Neural progenitor cell (in vitro differentiated cells): ENCODE results near the gene CHRNA1. TPM values are rescaled to one million over a fixed set of nuclear protein-coding genes. Genes with fewer than 3 reads are reported as not detected.

Source experiments
- DNase-seq: peaks from one replicate; pipeline ENCODE4 v3.0.0-alpha.2; 2016; ENCODE audit warnings: low spot score
- H2AFZ ChIP-seq: fragments of 200-600 bp; sonication (generic); replicated peaks from 2 replicates; pipeline ENCODE4 v1.6.1; 2016; ENCODE audit warnings: antibody characterized with exemption
- H3F3A ChIP-seq: fragments of 200-600 bp; sonication (generic); 2 replicates; pipeline ENCODE4 v1.6.1; 2016; ENCODE audit warnings: antibody characterized with exemption, low read depth
- H3K27ac ChIP-seq: fragments of 200-600 bp; sonication (generic); 2 replicates; pipeline ENCODE4 v1.5.1; 2016; ENCODE audit warnings: mild to moderate bottlenecking
- H3K27me3 ChIP-seq: fragments of 200-600 bp; sonication (generic); 2 replicates; pipeline ENCODE4 v1.6.1; 2016; ENCODE audit warnings: mild to moderate bottlenecking, moderate library complexity
- H3K36me3 ChIP-seq: fragments of 200-600 bp; sonication (generic); 2 replicates; pipeline ENCODE4 v1.5.1; 2016
- H3K4me1 ChIP-seq: fragments of 200-600 bp; sonication (generic); 2 replicates; pipeline ENCODE4 v1.6.1; 2016; ENCODE audit warnings: mixed run types
- H3K4me2 ChIP-seq: fragments of 200-600 bp; sonication (generic); 2 replicates; pipeline ENCODE4 v1.6.1; 2016
- H3K4me3 ChIP-seq: fragments of 200-600 bp; sonication (generic); 2 replicates; pipeline ENCODE4 v1.5.1; 2016
- H3K79me2 ChIP-seq: fragments of 200-600 bp; sonication (generic); 2 replicates; pipeline ENCODE4 v1.6.1; 2016; ENCODE audit warnings: low read depth
- H3K9ac ChIP-seq: fragments of 200-600 bp; sonication (generic); 2 replicates; pipeline ENCODE4 v1.6.1; 2016
- H3K9me3 ChIP-seq: fragments of 200-600 bp; sonication (generic); 2 replicates; pipeline ENCODE4 v1.5.1; 2016; ENCODE audit warnings: low read depth
- H4K20me1 ChIP-seq: fragments of 200-600 bp; sonication (generic); 2 replicates; pipeline ENCODE4 v1.6.1; 2016; ENCODE audit warnings: low read depth
- H3K27ac Mint-ChIP-seq: 3 replicates; pipeline ENCODE4 v1.8.0; 2021; ENCODE audit warnings: mixed read lengths
- H3K27me3 Mint-ChIP-seq: 2 replicates; pipeline ENCODE4 v1.8.0; 2022; ENCODE audit warnings: low read depth, mild to moderate bottlenecking, inconsistent platforms, moderate library complexity, mixed read lengths; ENCODE audit not compliant: insufficient read depth
- H3K36me3 Mint-ChIP-seq: 3 replicates; pipeline ENCODE4 v1.8.0; 2021; ENCODE audit warnings: mixed read lengths
- H3K4me1 Mint-ChIP-seq: 3 replicates; pipeline ENCODE4 v1.8.0; 2021; ENCODE audit warnings: mixed read lengths
- H3K4me3 Mint-ChIP-seq: 3 replicates; pipeline ENCODE4 v1.8.0; 2021; ENCODE audit warnings: mild to moderate bottlenecking, moderate library complexity, mixed read lengths
- H3K9me3 Mint-ChIP-seq: 3 replicates; pipeline ENCODE4 v1.8.0; 2020; ENCODE audit warnings: mixed read lengths
- CTCF ChIP-seq: fragments of 200-600 bp; sonication (generic); IDR thresholded peaks from 2 replicates; pipeline ENCODE4 v1.5.1; 2017; ENCODE audit warnings: antibody characterized with exemption, mild to moderate bottlenecking
- EZH2 ChIP-seq: fragments of 200-600 bp; sonication (generic); IDR thresholded peaks from 2 replicates; pipeline ENCODE4 v1.6.1; 2017; ENCODE audit warnings: antibody characterized with exemption, mild to moderate bottlenecking, moderate library complexity
- EZH2phosphoT487 ChIP-seq: fragments of 200-600 bp; sonication (generic); IDR thresholded peaks from 2 replicates; pipeline ENCODE4 v1.6.1; 2017; ENCODE audit warnings: antibody characterized with exemption
- total RNA-seq: library from RNA; depleted of rRNA; stranded (reverse); fragments of >200 nt; gene quantifications from 2 replicates; pipeline ENCODE4 v1.2.3, GENCODE V29; 2015; ENCODE audit warnings: low replicate concordance

The CHRNA1 gene
- total RNA-seq, 1 donor from 2014 or later: 0.11 TPM

- peak overlapping the region; percentile 78 for H3K4me2 ChIP-seq
- H3F3A ChIP-seq: peaks cover 11% of the 10 kb centered on the region
- H2AFZ ChIP-seq: peak overlapping the region; percentile 81
- no peak for TF ChIP-seq EZH2phosphoT487
- TF ChIP-seq CTCF: no peak
- TF ChIP-seq EZH2: no peak
- H3K9me3 Mint-ChIP-seq: peaks cover 2% of the 10 kb centered on the region
- peaks cover 35% of the 10 kb centered on the region for H3K27me3 ChIP-seq
- no peaks in the 10 kb centered on the region for H3K79me2 ChIP-seq
- H3K9ac ChIP-seq: no peak overlapping the region
- no peak overlapping the region for H3K4me3 Mint-ChIP-seq
- DNase-seq: no peak
- no peak overlapping the region for H3K27ac Mint-ChIP-seq
- H3K4me1 Mint-ChIP-seq: no peaks in the 10 kb centered on the region
- peak overlapping the region; percentile 43 for H3K4me3 ChIP-seq
- no peak overlapping the region for H3K27ac ChIP-seq
- H3K27me3 Mint-ChIP-seq: peaks cover 10% of the 10 kb centered on the region
- H3K36me3 Mint-ChIP-seq: no peaks in the 10 kb centered on the region
- H4K20me1 ChIP-seq: no peaks in the 10 kb centered on the region
- H3K4me1 ChIP-seq: no peaks in the 10 kb centered on the region
- no peaks in the 10 kb centered on the region for H3K36me3 ChIP-seq
- no peaks in the 10 kb centered on the region for H3K9me3 ChIP-seq
Observed at GRCh38 chr2:174730698-174731018, 33.6 kb downstream of the CHRNA1 start.

GRCh38 chr2:174729797-174730697, 34.2 kb downstream of the CHRNA1 start:
- Histone ChIP-seq H3K27me3 (peaks cover 35% of the 10 kb centered on the region), H3K9me3 (no peaks in the 10 kb centered on the region), H3F3A (peaks cover 11% of the 10 kb centered on the region), H4K20me1 (no peaks in the 10 kb centered on the region), H3K4me2 (peak overlapping the region; percentile 78), H3K27ac (no peak overlapping the region), H3K36me3 (no peaks in the 10 kb centered on the region), H3K9ac (no peak overlapping the region), H3K4me3 (peak overlapping the region; percentile 43), H3K4me1 (no peaks in the 10 kb centered on the region), H2AFZ (peak overlapping the region; percentile 81), H3K79me2 (no peaks in the 10 kb centered on the region)
- no peak overlapping the region for H3K27ac Mint-ChIP-seq
- H3K4me3 Mint-ChIP-seq: peak overlapping the region; percentile 70
- H3K4me1 Mint-ChIP-seq: no peaks in the 10 kb centered on the region
- no peaks in the 10 kb centered on the region for H3K36me3 Mint-ChIP-seq
- TF ChIP-seq EZH2 (no peak), CTCF (no peak), EZH2phosphoT487 (no peak)
- H3K9me3 Mint-ChIP-seq: peaks cover 2% of the 10 kb centered on the region
- H3K27me3 Mint-ChIP-seq: peaks cover 10% of the 10 kb centered on the region
- peak; percentile 58 for DNase-seq

DNA sequence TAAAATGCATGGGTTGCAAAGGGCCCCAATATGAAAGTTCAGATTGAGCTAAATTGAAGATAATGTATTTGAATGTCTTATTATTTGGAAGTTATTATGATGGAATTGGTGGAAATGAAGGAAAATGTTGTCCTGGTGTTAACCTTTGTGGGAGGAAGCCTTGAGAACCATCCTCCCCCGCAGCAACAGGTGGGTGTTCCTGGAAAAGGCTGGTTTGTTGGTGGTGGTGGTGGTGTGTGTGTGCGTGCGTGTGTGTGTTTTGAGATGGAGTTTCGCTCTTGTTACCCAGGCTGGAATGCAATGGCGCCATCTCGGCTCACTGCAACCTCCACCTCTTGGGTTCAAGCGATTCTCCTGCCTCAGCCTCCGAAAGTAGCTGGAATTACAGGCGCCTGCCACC, 36.2 kb downstream of the CHRNA1 start:
- H3K27ac ChIP-seq: no peak overlapping the region
- H3K36me3 ChIP-seq: no peaks in the 10 kb centered on the region
- no peak overlapping the region for H3K4me2 ChIP-seq
- H3K9ac ChIP-seq: no peak overlapping the region
- no peaks in the 10 kb centered on the region for H3K9me3 ChIP-seq
- H3K27ac Mint-ChIP-seq: no peak overlapping the region
- peaks cover 35% of the 10 kb centered on the region for H3K27me3 ChIP-seq
- H3K4me3 Mint-ChIP-seq: no peak overlapping the region
- no peak for DNase-seq
- no peaks in the 10 kb centered on the region for H3K79me2 ChIP-seq
- H3K4me1 Mint-ChIP-seq: no peaks in the 10 kb centered on the region
- peaks cover 11% of the 10 kb centered on the region for H3K27me3 Mint-ChIP-seq
- TF ChIP-seq EZH2 (no peak), EZH2phosphoT487 (no peak), CTCF (no peak)
- no peaks in the 10 kb centered on the region for H3K36me3 Mint-ChIP-seq
- no peak overlapping the region for H2AFZ ChIP-seq
- H4K20me1 ChIP-seq: no peaks in the 10 kb centered on the region
- peaks cover 11% of the 10 kb centered on the region for H3F3A ChIP-seq
- H3K9me3 Mint-ChIP-seq: peaks cover 2% of the 10 kb centered on the region
- no peak overlapping the region for H3K4me3 ChIP-seq
- H3K4me1 ChIP-seq: no peaks in the 10 kb centered on the region
